Ovary (tissue), 9 donors: ENCODE data around the gene CXCL9. TPM values are rescaled to one million over a fixed set of nuclear protein-coding genes. Genes with fewer than 3 reads are reported as not detected.
"Not testable (repeated sequence)": the region's sequence is repeated elsewhere in the genome, so short reads cannot be mapped to it uniquely, and the experiment has no call there.

ENCODE experiments used
- DNase-seq, 5 donors: peaks; one replicate each; pipeline ENCODE4 v3.0.0-alpha.2; 2019 to 2020
- H3K27ac ChIP-seq, 2 donors: fragments of 200-600 bp; one replicate each; pipeline versions ENCODE4 v1.5.1 to v1.8.0; 2019 to 2022
- H3K27me3 ChIP-seq: fragments of 200-600 bp; one replicate; pipeline ENCODE4 v1.8.0; 2022
- H3K36me3 ChIP-seq: fragments of 200-600 bp; sonication (generic); one replicate; pipeline ENCODE4 v1.5.1; 2019
- H3K4me1 ChIP-seq: one replicate; pipeline ENCODE4 v1.8.1; 2013; ENCODE audit warnings: mild to moderate bottlenecking, moderate library complexity; ENCODE audit not compliant: insufficient read depth
- H3K4me3 ChIP-seq: fragments of 200-600 bp; sonication (generic); one replicate; pipeline ENCODE4 v1.5.1; 2017
- H3K9me3 ChIP-seq, 2 donors: fragments of 200-600 bp in 1 of 2; sonication (generic) in 1 of 2; one replicate each; pipeline versions ENCODE4 v1.5.1 to v1.8.1; 2013 to 2019; ENCODE audit warnings: mild to moderate bottlenecking in 1 of 2, moderate library complexity in 1 of 2
- CTCF ChIP-seq, 3 donors: fragments of 450-650 bp in 2 of 3; fragments of 200-600 bp in 1 of 3; IDR thresholded peaks; one replicate each; pipeline versions ENCODE4 v1.5.1 to v1.8.0; 2016 to 2022; ENCODE audit warnings: antibody characterized with exemption in 3 of 3, mild to moderate bottlenecking in 1 of 3
- EP300 ChIP-seq: sonication (generic); formaldehyde crosslinking; IDR thresholded peaks from one replicate; pipeline ENCODE4 v1.6.1; 2017; ENCODE audit warnings: antibody characterized with exemption
- POLR2A ChIP-seq: fragments of 450-650 bp; IDR thresholded peaks from one replicate; pipeline ENCODE4 v1.6.1; 2017; ENCODE audit warnings: antibody characterized with exemption, mild to moderate bottlenecking, moderate library complexity
- WGBS, 3 donors: extraction: QIAGEN DNeasy Blood & Tissue Kit in 1 of 3; methylation state at CpG; one replicate each; pipeline versions ENCODE4 v1.1.5 to v1.1.7; 2013 to 2017; 5-methylcytosine and 5-hydroxymethylcytosine counted together
- intact Hi-C, 4 donors: fragments of 100-400 bp; cut with DNase I; formaldehyde crosslinking; loops; one replicate each; pipeline versions ENCODE4 v1.11.0 to v1.15.1; 2022 to 2023
- polyA plus RNA-seq, 2 donors: library from polyadenylated mRNA; stranded (reverse); fragments of 200-250 nt in 1 of 2; fragments of 350-450 nt in 1 of 2; fragmentation: Illumina TruSeq in 1 of 2; extraction: RNeasy Lipid Tissue Mini Kit (QIAGEN cat#74804) in 1 of 2; gene quantifications; one replicate each; pipeline ENCODE4 v1.2.3, GENCODE V29; 2013 to 2014
- total RNA-seq, 7 donors: library from RNA; depleted of rRNA in 2 of 7; stranded (reverse); fragments of >200 nt in 2 of 7; fragmentation: NEBNext Ultra II Directional in 3 of 7; extraction: Animal tissue kit (Norgen Biotek cat#: 25700) in 3 of 7; gene quantifications; one replicate each; pipeline versions ENCODE4 v1.1.0 to v1.2.4, GENCODE V29; 2016 to 2023
- donor health status: DM: no; HTN: no; CAD: no; lungs with moderate emphysema.
- donor health status: DM: no; HTN: no; CAD: no.
- donor health status: Bipolar disorder and iron deficiency.
- donor health status: DM: yes; HTN: yes; CAD: no.
- donor health status: DM: no; HTN: no; CAD: no.
- donor health status: DM: yes; HTN: yes; CAD: no.

Gene CXCL9
- total and polyA plus RNA-seq, 9 donors, result 0.06 to 8.2 (median 0.20) TPM; not detected in 4

- no peaks in the 10 kb centered on the region for H3K27me3 ChIP-seq
- no peaks in the 10 kb centered on the region for H3K36me3 ChIP-seq
- no peak overlapping the region for H3K4me3 ChIP-seq
- H3K4me1 ChIP-seq, result no peaks in the 10 kb centered on the region
- intact Hi-C loops, result no loop called here
- no peak overlapping the region for H3K27ac ChIP-seq
- peaks cover 0 to 4% of the 10 kb centered on the region in 2 donors for H3K9me3 ChIP-seq
- DNase-seq, result no peak
- TF ChIP-seq CTCF (IDR thresholded peaks at IDR 0.05), result no peak
- no peak for TF ChIP-seq POLR2A
- TF ChIP-seq EP300, result no peak
- WGBS, 3 donors, result 42 to 48% (median 42%) methylated on average over 2 of the region's 2 CpGs
These were observed 43.8 kb downstream of the CXCL9 start for GRCh38 chr4:75963558-75963957.

GRCh38 chr4:75962072-75962471 lies 45.2 kb downstream of the CXCL9 start:
- H3K9me3 ChIP-seq, H3K27ac ChIP-seq, H3K4me3 ChIP-seq, H3K4me1 ChIP-seq, H3K36me3 ChIP-seq, DNase-seq, intact Hi-C loops, H3K27me3 ChIP-seq: not testable (repeated sequence)
- WGBS, 3 donors, result 92 to 97% (median 95%) methylated on average over 3 to 4 of the region's 4 CpGs

GRCh38 chr4:75958546-75958945 lies 48.8 kb downstream of the CXCL9 start:
- H3K27me3 ChIP-seq, H3K36me3 ChIP-seq, DNase-seq, intact Hi-C loops, H3K4me1 ChIP-seq, H3K9me3 ChIP-seq, H3K4me3 ChIP-seq, H3K27ac ChIP-seq: not testable (repeated sequence)
- 96 to 97% (median 97%) methylated on average over 7 of the region's 7 CpGs for WGBS, 3 donors

GRCh38 chr4:75954811-75955210 lies 52.5 kb downstream of the CXCL9 start:
- H3K36me3 ChIP-seq, H3K4me3 ChIP-seq, H3K9me3 ChIP-seq, H3K27me3 ChIP-seq, H3K4me1 ChIP-seq, DNase-seq, intact Hi-C loops, H3K27ac ChIP-seq: not testable (repeated sequence)
- 84 to 90% (median 88%) methylated on average over 5 of the region's 5 CpGs for WGBS, 3 donors

- intact Hi-C loops, result no loop called here
- no peak overlapping the region for H3K27ac ChIP-seq
These were observed 53.8 kb downstream of the CXCL9 start for GRCh38 chr4:75953509-75953908.

More at GRCh38 chr4:75953509-75953908, 53.8 kb downstream of the CXCL9 start:
- H3K27me3 ChIP-seq, result no peaks in the 10 kb centered on the region
- H3K9me3 ChIP-seq, result no peaks in the 10 kb centered on the region
- H3K4me1 ChIP-seq, result no peaks in the 10 kb centered on the region
- no peak for DNase-seq
- no peaks in the 10 kb centered on the region for H3K36me3 ChIP-seq
- 31 to 62% (median 52%) methylated on average over 2 of the region's 2 CpGs for WGBS, 3 donors
- no peak overlapping the region for H3K4me3 ChIP-seq
- TF ChIP-seq CTCF (IDR thresholded peaks at IDR 0.05) (no peak), EP300 (no peak), POLR2A (no peak)

Other genes with a start within 250 kb of the CXCL9 start
- gene PPEF2, start 105.1 kb downstream of the CXCL9 start, total RNA-seq, result not detected
- not detected for gene PPEF2, start 105.1 kb downstream of the CXCL9 start, polyA plus RNA-seq
- 10 to 100 TPM in 5 of 7 donors, 1 to 10 TPM in 2; 6.2 to 46.7 (median 14.1) TPM for gene NAAA, start 66.5 kb downstream of the CXCL9 start, total RNA-seq
- 10 to 100 TPM in 1 of 2 donors, 1 to 10 TPM in 1; 6.3 to 22.9 TPM for gene NAAA, start 66.5 kb downstream of the CXCL9 start, polyA plus RNA-seq
- gene SDAD1, start 16.6 kb downstream of the CXCL9 start, total RNA-seq, result 10 to 100 TPM; 25.6 to 51.6 (median 37.4) TPM
- gene SDAD1, start 16.6 kb downstream of the CXCL9 start, polyA plus RNA-seq, result 10 to 100 TPM; 16.9 to 31.7 TPM
- gene CXCL10, start 16.0 kb upstream of the CXCL9 start, total RNA-seq, result 10 to 100 TPM in 1 of 7 donors, 1 to 10 TPM in 1, under 1 TPM in 2, not detected in 3; 0.24 to 17.3 (median 1.0) TPM
- gene CXCL10, start 16.0 kb upstream of the CXCL9 start, polyA plus RNA-seq, result 1 to 10 TPM in 1 of 2 donors, under 1 TPM in 1; 0.12 to 5.3 TPM
- under 1 TPM in 2 of 7 donors, not detected in 5; 0.18 to 0.57 TPM for gene CXCL11, start 28.6 kb upstream of the CXCL9 start, total RNA-seq
- 1 to 10 TPM in 1 of 2 donors, not detected in 1; 1.1 TPM for gene CXCL11, start 28.6 kb upstream of the CXCL9 start, polyA plus RNA-seq
- under 1 TPM in 3 of 7 donors, not detected in 4; 0.41 to 0.83 (median 0.71) TPM for gene ART3, start 67.2 kb upstream of the CXCL9 start, total RNA-seq
- 1 to 10 TPM in 1 of 2 donors, under 1 TPM in 1; 0.11 to 1.5 TPM for gene ART3, start 67.2 kb upstream of the CXCL9 start, polyA plus RNA-seq
- 10 to 100 TPM; 26.1 to 53.8 (median 45.4) TPM for gene NUP54, start 140.9 kb upstream of the CXCL9 start, total RNA-seq
- gene NUP54, start 140.9 kb upstream of the CXCL9 start, polyA plus RNA-seq, result 10 to 100 TPM; 25.2 to 33.4 TPM
- gene SCARB2, start 206.3 kb upstream of the CXCL9 start, total RNA-seq, result 100 to 1,000 TPM in 6 of 7 donors, 10 to 100 TPM in 1; 98.8 to 163 (median 132) TPM
- 100 to 1,000 TPM in 1 of 2 donors, 10 to 100 TPM in 1; 83.1 to 239 TPM for gene SCARB2, start 206.3 kb upstream of the CXCL9 start, polyA plus RNA-seq
- 1 to 10 TPM in 5 of 7 donors, under 1 TPM in 2; 0.08 to 8.2 (median 2.3) TPM for gene FAM47E, start 244.2 kb upstream of the CXCL9 start, total RNA-seq
- gene FAM47E, start 244.2 kb upstream of the CXCL9 start, polyA plus RNA-seq, result 1 to 10 TPM in 1 of 2 donors, under 1 TPM in 1; 0.36 to 1.1 TPM